ENCODE measurements around the gene FFAR3.

FFAR3 gene

DNA sequence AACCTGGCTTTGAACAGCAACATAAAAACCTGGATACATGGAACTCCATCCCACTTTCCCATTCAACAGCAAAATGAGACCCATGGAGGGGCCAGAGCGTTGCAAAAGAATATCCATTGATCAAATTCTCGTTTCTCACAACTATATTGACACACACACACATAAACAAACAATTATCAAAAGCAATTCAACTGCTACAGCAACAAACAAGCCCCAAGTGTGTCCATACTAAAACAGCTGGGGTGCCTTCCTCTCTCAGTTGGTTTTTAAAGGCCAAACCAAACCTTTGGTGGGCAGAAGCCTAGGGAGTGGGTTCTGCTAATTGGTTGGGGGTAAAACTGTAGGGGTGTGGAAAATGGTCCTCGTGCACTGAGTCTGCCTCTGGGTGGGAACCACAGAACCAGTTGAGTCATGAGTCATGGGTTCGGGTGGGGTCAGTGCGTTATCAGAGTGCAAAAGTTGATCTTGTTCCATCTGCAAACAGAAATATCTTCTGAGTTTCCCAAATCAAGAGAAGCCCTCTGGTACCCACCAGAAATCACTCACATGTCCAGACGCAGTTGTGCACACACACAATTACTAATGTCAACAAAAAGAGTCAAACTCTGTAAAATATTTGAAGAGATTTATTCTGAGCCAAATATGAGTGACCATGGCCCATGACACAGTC lies 31.1 kb downstream of the FFAR3 start:
- Mint-ChIP-seq H3K4me3 (no peak overlapping the region), H3K27me3 (ENCODE audit: low read depth, poor library complexity) (peaks cover 19% of the 10 kb centered on the region), H3K27ac (no peak overlapping the region), H3K9me3 (peaks cover 49% of the 10 kb centered on the region), H3K4me1 (peaks cover 6% of the 10 kb centered on the region), H3K36me3 (ENCODE audit: low read depth) (peaks cover 5% of the 10 kb centered on the region)
- TF ChIP-seq, protein P1, sequence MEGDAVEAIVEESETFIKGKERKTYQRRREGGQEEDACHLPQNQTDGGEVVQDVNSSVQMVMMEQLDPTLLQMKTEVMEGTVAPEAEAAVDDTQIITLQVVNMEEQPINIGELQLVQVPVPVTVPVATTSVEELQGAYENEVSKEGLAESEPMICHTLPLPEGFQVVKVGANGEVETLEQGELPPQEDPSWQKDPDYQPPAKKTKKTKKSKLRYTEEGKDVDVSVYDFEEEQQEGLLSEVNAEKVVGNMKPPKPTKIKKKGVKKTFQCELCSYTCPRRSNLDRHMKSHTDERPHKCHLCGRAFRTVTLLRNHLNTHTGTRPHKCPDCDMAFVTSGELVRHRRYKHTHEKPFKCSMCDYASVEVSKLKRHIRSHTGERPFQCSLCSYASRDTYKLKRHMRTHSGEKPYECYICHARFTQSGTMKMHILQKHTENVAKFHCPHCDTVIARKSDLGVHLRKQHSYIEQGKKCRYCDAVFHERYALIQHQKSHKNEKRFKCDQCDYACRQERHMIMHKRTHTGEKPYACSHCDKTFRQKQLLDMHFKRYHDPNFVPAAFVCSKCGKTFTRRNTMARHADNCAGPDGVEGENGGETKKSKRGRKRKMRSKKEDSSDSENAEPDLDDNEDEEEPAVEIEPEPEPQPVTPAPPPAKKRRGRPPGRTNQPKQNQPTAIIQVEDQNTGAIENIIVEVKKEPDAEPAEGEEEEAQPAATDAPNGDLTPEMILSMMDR (IDR thresholded peaks at IDR 0.05), result no peak
- DNase-seq, result no peak

DNA sequence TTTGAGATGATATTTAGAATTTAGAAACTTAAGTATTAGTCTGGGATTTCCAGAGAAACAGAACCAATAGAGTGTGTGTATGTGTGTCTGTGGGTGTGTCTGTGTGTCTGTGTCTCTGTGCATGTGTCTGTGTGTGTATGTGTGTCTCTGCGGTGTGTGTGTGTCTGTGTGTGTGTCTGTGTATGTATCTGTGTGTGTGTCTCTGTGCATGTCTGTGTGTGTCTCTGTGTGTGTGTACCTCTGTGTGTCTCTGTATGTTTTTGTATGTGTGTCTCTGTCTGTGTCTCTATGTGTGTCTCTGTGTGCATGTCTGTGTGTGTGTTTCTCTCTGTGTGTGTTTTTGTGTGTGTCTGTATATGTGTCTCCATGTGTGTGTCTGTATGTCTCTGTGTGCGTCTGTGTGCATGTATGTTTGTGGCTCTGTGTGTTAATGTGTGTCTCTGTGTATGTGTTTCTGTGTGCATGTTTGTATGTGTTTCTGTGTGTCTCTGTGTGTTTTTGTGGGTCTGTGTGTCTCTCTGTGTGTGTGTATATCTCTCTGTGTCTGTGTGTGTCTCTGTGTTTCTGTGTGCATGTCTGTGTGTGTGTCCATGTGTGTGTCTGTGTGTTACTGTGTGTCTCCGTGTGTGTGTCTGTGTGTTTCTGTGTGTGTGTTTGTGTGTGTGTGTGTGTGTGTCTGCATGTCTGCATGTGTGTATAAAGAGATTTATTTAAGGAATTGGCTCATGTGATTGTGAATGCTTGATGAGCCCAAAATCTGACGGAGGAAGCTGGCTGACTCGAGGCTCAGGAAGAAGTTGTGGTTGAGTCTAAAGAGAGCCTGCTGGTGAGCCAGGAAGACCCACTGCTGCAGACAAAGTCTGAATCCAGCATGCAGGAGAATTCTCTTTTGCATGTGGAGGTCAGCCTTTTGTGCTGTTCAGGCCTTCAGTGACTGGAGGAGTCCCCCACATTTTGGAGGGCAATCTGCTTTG lies 34.8 kb downstream of the FFAR3 start:
- no peak overlapping the region for H3K27ac Mint-ChIP-seq
- no peak overlapping the region for H3K4me3 Mint-ChIP-seq
- no peak for DNase-seq
- H3K4me1 Mint-ChIP-seq, result peaks cover 6% of the 10 kb centered on the region
- H3K36me3 Mint-ChIP-seq (ENCODE audit: low read depth), result no peaks in the 10 kb centered on the region
- peaks cover 17% of the 10 kb centered on the region for H3K27me3 Mint-ChIP-seq (ENCODE audit: low read depth, poor library complexity)
- TF ChIP-seq, protein P1 (IDR thresholded peaks at IDR 0.05), result no peak
- H3K9me3 Mint-ChIP-seq, result peaks cover 22% of the 10 kb centered on the region

DNA sequence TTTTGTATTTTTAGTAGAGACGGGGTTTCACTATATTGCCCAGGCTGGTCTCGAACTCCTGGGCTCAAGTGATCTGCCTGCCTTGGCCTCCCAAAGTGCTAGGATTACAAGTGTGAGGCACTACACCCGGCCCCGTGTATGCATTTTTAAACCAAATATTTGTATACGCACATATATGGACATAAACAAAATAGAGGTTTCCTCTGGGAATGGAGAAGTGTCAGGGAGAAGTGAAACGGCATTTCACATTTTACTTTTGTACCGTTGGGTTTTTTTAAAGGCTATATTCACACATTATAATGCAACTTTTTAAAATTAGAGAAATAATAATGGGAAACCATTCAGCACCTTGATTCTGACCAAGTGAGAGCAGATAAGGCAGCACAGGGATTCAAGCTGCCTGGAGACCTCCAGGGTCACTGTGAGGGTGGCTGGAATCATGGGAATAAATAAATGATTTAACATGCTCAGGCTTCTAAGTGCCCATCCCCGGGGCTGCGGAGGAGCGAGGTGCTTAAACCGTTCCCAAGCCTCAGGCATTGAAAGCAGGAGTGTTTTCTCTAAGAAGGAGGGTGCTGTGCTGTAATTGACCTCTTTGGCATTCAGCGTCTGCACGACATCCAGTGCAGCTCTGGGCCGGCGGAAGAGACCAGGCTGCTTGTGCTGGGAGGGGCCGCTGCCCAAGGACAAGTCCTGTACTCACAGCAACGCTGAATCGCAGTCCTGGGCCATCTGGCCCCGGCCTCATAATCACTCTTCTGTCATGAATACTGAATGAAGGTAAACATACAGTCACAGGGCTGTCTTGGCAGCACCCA lies 37.3 kb downstream of the FFAR3 start:
- Mint-ChIP-seq H3K4me1 (peaks cover 6% of the 10 kb centered on the region), H3K4me3 (no peak overlapping the region), H3K27me3 (ENCODE audit: low read depth, poor library complexity) (peaks cover 16% of the 10 kb centered on the region), H3K36me3 (ENCODE audit: low read depth) (no peaks in the 10 kb centered on the region), H3K9me3 (no peaks in the 10 kb centered on the region), H3K27ac (no peak overlapping the region)
- TF ChIP-seq, protein P1 (IDR thresholded peaks at IDR 0.05), result no peak
- DNase-seq, result no peak

DNA sequence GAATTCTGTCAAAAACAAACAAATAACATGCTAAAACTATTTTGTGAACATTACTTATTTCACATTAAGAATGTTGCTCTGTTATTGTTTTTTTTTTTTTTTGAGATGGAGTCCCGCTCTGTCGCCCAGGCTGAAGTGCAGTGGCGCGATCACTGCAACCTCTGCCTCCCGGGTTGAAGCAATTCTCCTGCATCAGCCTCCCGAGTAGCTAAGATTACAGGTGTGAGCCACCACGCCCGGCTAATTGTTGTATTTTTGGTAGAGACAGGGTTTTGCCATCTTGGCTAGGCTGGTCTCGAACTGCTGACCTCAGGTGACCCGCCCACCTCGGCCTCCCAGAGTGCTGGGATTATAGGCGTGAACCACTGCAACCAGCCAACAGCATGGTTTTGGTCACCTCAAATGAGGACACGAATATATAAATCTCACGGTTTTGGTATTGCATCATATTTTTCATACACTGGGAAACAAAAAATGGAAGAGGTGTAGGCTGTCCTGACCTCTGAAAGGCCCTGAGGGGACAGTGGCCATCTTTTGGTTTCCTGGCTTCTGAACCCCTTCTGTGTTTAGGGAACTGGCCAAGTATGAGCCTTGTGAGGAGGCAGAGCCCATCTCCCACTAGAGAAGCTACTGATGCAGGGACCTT lies 38.1 kb downstream of the FFAR3 start:
- H3K36me3 Mint-ChIP-seq (ENCODE audit: low read depth), result no peaks in the 10 kb centered on the region
- no peak overlapping the region for H3K27ac Mint-ChIP-seq
- H3K4me3 Mint-ChIP-seq, result no peak overlapping the region
- TF ChIP-seq, protein P1 (IDR thresholded peaks at IDR 0.05), result no peak
- H3K27me3 Mint-ChIP-seq (ENCODE audit: low read depth, poor library complexity), result peaks cover 19% of the 10 kb centered on the region
- DNase-seq, result no peak
- no peaks in the 10 kb centered on the region for H3K9me3 Mint-ChIP-seq
- H3K4me1 Mint-ChIP-seq, result peaks cover under 1% of the 10 kb centered on the region

- Mint-ChIP-seq H3K4me3 (no peak overlapping the region), H3K36me3 (ENCODE audit: low read depth) (no peaks in the 10 kb centered on the region), H3K27me3 (ENCODE audit: low read depth, poor library complexity) (peaks cover 19% of the 10 kb centered on the region), H3K9me3 (no peaks in the 10 kb centered on the region), H3K27ac (no peak overlapping the region), H3K4me1 (no peaks in the 10 kb centered on the region)
- TF ChIP-seq, protein P1 (IDR thresholded peaks at IDR 0.05), result no peak
- no peak for DNase-seq
Observed at GRCh38 chr19:35397064-35397463, 38.8 kb downstream of the FFAR3 start.

All from nephron progenitor cell (in vitro differentiated cells).